Caco-2 (cell line): ENCODE measurements around the gene ZNF688. TPM values are rescaled to one million over a fixed set of nuclear protein-coding genes. Genes with fewer than 3 reads are reported as not detected.
A peak's percentile ranks its signal among the peaks of the same experiment; 100 is the strongest.

Source experiments
- BruUV-seq: library from RNA; stranded (reverse); fragments of 400-500 nt; replicated peaks from 2 replicates; lab custom pipeline; 2021; lab: Mats Ljungman, UMichigan
- CTCF ChIA-PET: fragments of 300-600 bp; sonication (Branson Sonifier 250); formaldehyde crosslinking; loops from one replicate; lab custom pipeline; 2022; ENCODE audit warnings: antibody characterized with exemption; lab: Charles Lee
- POLR2A ChIA-PET: fragments of 300-600 bp; sonication (Branson Sonifier 250); formaldehyde crosslinking; loops from one replicate; lab custom pipeline; 2022; ENCODE audit warnings: antibody characterized with exemption; lab: Charles Lee
- DNase-seq, 2 experiments: peaks; one replicate each; pipeline versions ENCODE4 v3.0.0 to v3.0.0-alpha.2; 2020 to 2022
- H3K27me3 ChIP-seq: replicated peaks from 2 replicates; pipeline ENCODE4 v1.6.0; 2011; ENCODE audit warnings: low read length; ENCODE audit not compliant: control insufficient read depth, insufficient read depth
- H3K36me3 ChIP-seq: 2 replicates; pipeline ENCODE4 v1.5.1; 2011; ENCODE audit warnings: low read length; ENCODE audit not compliant: control insufficient read depth, insufficient read depth
- H3K4me1 ChIP-seq: fragments of 250-450 bp; sonication (Bioruptor Pico); 2 replicates; pipeline ENCODE4 v1.5.1; 2020; ENCODE audit warnings: mild to moderate bottlenecking
- H3K4me3 ChIP-seq: 2 replicates; pipeline ENCODE4 v1.5.1; 2011; ENCODE audit warnings: low read depth, mild to moderate bottlenecking, control low read depth, low read length
- H3K9me3 ChIP-seq: fragments of 250-450 bp; sonication (Bioruptor Pico); 2 replicates; pipeline ENCODE4 v1.5.1; 2020; ENCODE audit warnings: mild to moderate bottlenecking, moderate library complexity
- H3K27ac Mint-ChIP-seq: one replicate; pipeline ENCODE4 v1.8.0; 2022; ENCODE audit warnings: mixed read lengths; ENCODE audit not compliant: unreplicated experiment
- H3K27me3 Mint-ChIP-seq: one replicate; pipeline ENCODE4 v1.8.0; 2022; ENCODE audit warnings: mixed read lengths; ENCODE audit not compliant: insufficient read depth, unreplicated experiment
- H3K36me3 Mint-ChIP-seq: one replicate; pipeline ENCODE4 v1.8.0; 2022; ENCODE audit warnings: mild to moderate bottlenecking, mixed read lengths; ENCODE audit not compliant: insufficient read depth, unreplicated experiment
- H3K4me1 Mint-ChIP-seq: one replicate; pipeline ENCODE4 v1.8.0; 2022; ENCODE audit warnings: low read depth, mixed read lengths; ENCODE audit not compliant: unreplicated experiment
- H3K4me3 Mint-ChIP-seq: one replicate; pipeline ENCODE4 v1.8.0; 2022; ENCODE audit warnings: mild to moderate bottlenecking, moderate library complexity, mixed read lengths; ENCODE audit not compliant: unreplicated experiment
- H3K9me3 Mint-ChIP-seq: one replicate; pipeline ENCODE4 v1.8.0; 2022; ENCODE audit warnings: mixed read lengths; ENCODE audit not compliant: unreplicated experiment
- CTCF ChIP-seq, 2 experiments: fragments of 200-600 bp in 1 of 2; IDR thresholded peaks; 1 replicate in 1 of 2; 2 replicates in 1 of 2; pipeline versions ENCODE4 v1.5.1 to v1.8.0; 2011 to 2022; ENCODE audit warnings: antibody characterized with exemption in 1 of 2, control low read depth in 1 of 2, inconsistent platforms in 1 of 2, low read depth in 1 of 2, low read length in 1 of 2, mild to moderate bottlenecking in 1 of 2, moderate library complexity in 1 of 2; ENCODE audit not compliant: insufficient read depth in 1 of 2, severe bottlenecking in 1 of 2, unreplicated experiment in 1 of 2
- intact Hi-C: fragments of 100-400 bp; cut with micrococcal nuclease; formaldehyde crosslinking; loops from one replicate; pipeline ENCODE4 v1.10.0; 2022; ENCODE audit not compliant: unreplicated experiment
- total RNA-seq: library from RNA; stranded (reverse); gene quantifications from 2 replicates; pipeline ENCODE4 v1.2.3, GENCODE V29; 2022

The ZNF688 gene
- total RNA-seq, 1 experiment from 2014 or later = 6.2 TPM

DNA sequence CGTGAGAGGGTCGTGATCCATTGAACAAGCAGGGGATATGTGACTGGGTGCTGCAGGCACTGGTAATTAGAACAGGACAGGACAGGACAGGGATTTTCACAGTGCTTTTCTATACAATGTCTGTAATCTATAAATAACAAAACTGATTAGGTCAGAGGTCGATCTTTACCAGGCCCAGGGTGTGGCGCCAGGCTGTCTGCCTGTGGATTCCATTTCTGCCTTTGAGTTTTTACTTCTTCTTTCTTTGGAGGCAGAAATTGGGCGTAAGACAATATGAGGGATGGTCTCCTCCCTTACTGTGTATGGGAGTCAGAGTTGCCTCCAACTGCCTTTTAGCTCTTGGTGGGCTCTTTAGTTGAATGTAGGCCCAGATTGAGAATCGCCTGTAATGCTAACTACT is 11.8 kb downstream of the ZNF688 start:
- no peak for TF ChIP-seq CTCF (IDR thresholded peaks at IDR 0.05; ENCODE audit: insufficient read depth in 1 of 2, low read depth in 1 of 2, low read length in 1 of 2, severe bottlenecking in 1 of 2, unreplicated experiment in 1 of 2)
- no peak for DNase-seq
- H3K36me3 ChIP-seq = peaks cover 2% of the 10 kb centered on the region
- H3K4me3 ChIP-seq = no peak overlapping the region
- CTCF ChIA-PET = interaction anchor here (0.6 kb wide), 1 partner anchor 24 kb away, joined by 3 read pairs; no protein-coding TSS in a partner anchor
- BruUV-seq = no TSS peak
- H3K9me3 Mint-ChIP-seq = no peaks in the 10 kb centered on the region
- no peaks in the 10 kb centered on the region for H3K27me3 Mint-ChIP-seq
- intact Hi-C loops = loop anchor here (2.0 kb wide), 2 partner anchors 13 to 25 kb away; partner anchors contain the start of gene ZNF747
- peaks cover 6% of the 10 kb centered on the region for H3K4me1 Mint-ChIP-seq
- H3K9me3 ChIP-seq = no peaks in the 10 kb centered on the region
- peak overlapping the region; percentile 78 for H3K4me3 Mint-ChIP-seq
- H3K4me1 ChIP-seq = peaks cover 5% of the 10 kb centered on the region; the same call in 1 of the 2 replicates
- peak overlapping the region; percentile 53 for H3K27ac Mint-ChIP-seq
- POLR2A ChIA-PET = no interaction called here
- no peaks in the 10 kb centered on the region for H3K27me3 ChIP-seq
- peaks cover 5% of the 10 kb centered on the region for H3K36me3 Mint-ChIP-seq

GRCh38 chr16:30558789-30559377 is 12.6 kb downstream of the ZNF688 start:
- DNase-seq = no peak
- peaks cover 2% of the 10 kb centered on the region for H3K36me3 ChIP-seq
- H3K27me3 ChIP-seq = no peaks in the 10 kb centered on the region
- no peak overlapping the region for H3K4me3 ChIP-seq
- Mint-ChIP-seq H3K36me3 (peaks cover 11% of the 10 kb centered on the region), H3K4me3 (peak overlapping the region; percentile 78), H3K27ac (peak overlapping the region; percentile 53), H3K27me3 (no peaks in the 10 kb centered on the region), H3K9me3 (no peaks in the 10 kb centered on the region), H3K4me1 (peaks cover 6% of the 10 kb centered on the region)
- no peaks in the 10 kb centered on the region for H3K9me3 ChIP-seq
- TF ChIP-seq CTCF (IDR thresholded peaks at IDR 0.05; ENCODE audit: insufficient read depth in 1 of 2, low read depth in 1 of 2, low read length in 1 of 2, severe bottlenecking in 1 of 2, unreplicated experiment in 1 of 2) = no peak
- intact Hi-C loops = loop anchor here (2.0 kb wide), 2 partner anchors 14 to 24 kb away; partner anchors contain the start of gene ZNF747
- POLR2A ChIA-PET = interaction anchor here (0.6 to 1.5 kb wide), 9 partner anchors 10 to 188 kb away, joined by 3 to 20 read pairs (median 4); partner anchors contain the start of genes DCTPP1, PRR14, ZNF688 and ZNF747
- BruUV-seq = TSS peak; percentile 82
- H3K4me1 ChIP-seq = peaks cover 5% of the 10 kb centered on the region; the same call in 1 of the 2 replicates
- CTCF ChIA-PET = interaction anchor here (0.6 to 2.2 kb wide), 8 partner anchors 9 to 129 kb away, joined by 3 to 32 read pairs (median 6); partner anchors contain the start of genes DCTPP1, ZNF688, ZNF689 and ZNF747

- no peak for TF ChIP-seq CTCF (IDR thresholded peaks at IDR 0.05; ENCODE audit: insufficient read depth in 1 of 2, low read depth in 1 of 2, low read length in 1 of 2, severe bottlenecking in 1 of 2, unreplicated experiment in 1 of 2)
- H3K9me3 ChIP-seq = no peaks in the 10 kb centered on the region
- H3K4me3 ChIP-seq = peak within 1 kb of the TSS; percentile 72
- H3K36me3 ChIP-seq = peaks cover 2% of the 10 kb centered on the region
- H3K4me1 Mint-ChIP-seq = peaks cover 6% of the 10 kb centered on the region
- H3K4me3 Mint-ChIP-seq = peak within 1 kb of the TSS; percentile 78
- POLR2A ChIA-PET = interaction anchor here (0.6 to 1.5 kb wide), 12 partner anchors 9 to 187 kb away, joined by 3 to 20 read pairs (median 4); partner anchors contain the start of genes DCTPP1, PRR14, ZNF688 and ZNF747
- peaks cover 18% of the 10 kb centered on the region for H3K36me3 Mint-ChIP-seq
- CTCF ChIA-PET = interaction anchor here (0.9 to 2.2 kb wide), 7 partner anchors 10 to 128 kb away, joined by 4 to 32 read pairs (median 6); partner anchors contain the start of genes DCTPP1, ZNF688, ZNF689 and ZNF747
- peak within 1 kb of the TSS; percentile 53 for H3K27ac Mint-ChIP-seq
- no peaks in the 10 kb centered on the region for H3K27me3 Mint-ChIP-seq
- no peaks in the 10 kb centered on the region for H3K9me3 Mint-ChIP-seq
- peaks cover 5% of the 10 kb centered on the region; the same call in 1 of the 2 replicates for H3K4me1 ChIP-seq
- no peaks in the 10 kb centered on the region for H3K27me3 ChIP-seq
- DNase-seq = peak; percentile 96 to 97
- intact Hi-C loops = loop anchor here (2.0 kb wide), 2 partner anchors 15 to 23 kb away; partner anchors contain the start of gene ZNF747
- BruUV-seq = no TSS peak
Observed at GRCh38 chr16:30557957-30558788, 13.3 kb downstream of the ZNF688 start, which contains the start of gene ZNF764. Gene ZNF764 (minus strand): TSS chr16:30558374. CDS start chr16:30558182, 192 bp downstream.
